Ovary (tissue), 9 donors: ENCODE data around the gene TNK1. TPM values are rescaled to one million over a fixed set of nuclear protein-coding genes. Genes with fewer than 3 reads are reported as not detected.

Source experiments
- DNase-seq, 5 donors: peaks; one replicate each; pipeline ENCODE4 v3.0.0-alpha.2; 2019 to 2020
- H3K27ac ChIP-seq, 2 donors: fragments of 200-600 bp; one replicate each; pipeline versions ENCODE4 v1.5.1 to v1.8.0; 2019 to 2022
- H3K27me3 ChIP-seq: fragments of 200-600 bp; one replicate; pipeline ENCODE4 v1.8.0; 2022
- H3K36me3 ChIP-seq: fragments of 200-600 bp; sonication (generic); one replicate; pipeline ENCODE4 v1.5.1; 2019
- H3K4me1 ChIP-seq: one replicate; pipeline ENCODE4 v1.8.1; 2013; ENCODE audit warnings: mild to moderate bottlenecking, moderate library complexity; ENCODE audit not compliant: insufficient read depth
- H3K4me3 ChIP-seq: fragments of 200-600 bp; sonication (generic); one replicate; pipeline ENCODE4 v1.5.1; 2017
- H3K9me3 ChIP-seq, 2 donors: fragments of 200-600 bp in 1 of 2; sonication (generic) in 1 of 2; one replicate each; pipeline versions ENCODE4 v1.5.1 to v1.8.1; 2013 to 2019; ENCODE audit warnings: mild to moderate bottlenecking in 1 of 2, moderate library complexity in 1 of 2
- EP300 ChIP-seq: sonication (generic); formaldehyde crosslinking; IDR thresholded peaks from one replicate; pipeline ENCODE4 v1.6.1; 2017; ENCODE audit warnings: antibody characterized with exemption
- POLR2A ChIP-seq: fragments of 450-650 bp; IDR thresholded peaks from one replicate; pipeline ENCODE4 v1.6.1; 2017; ENCODE audit warnings: antibody characterized with exemption, mild to moderate bottlenecking, moderate library complexity
- WGBS, 3 donors: extraction: QIAGEN DNeasy Blood & Tissue Kit in 1 of 3; methylation state at CpG; one replicate each; pipeline versions ENCODE4 v1.1.5 to v1.1.7; 2013 to 2017; 5-methylcytosine and 5-hydroxymethylcytosine counted together
- intact Hi-C, 4 donors: fragments of 100-400 bp; cut with DNase I; formaldehyde crosslinking; loops; one replicate each; pipeline versions ENCODE4 v1.11.0 to v1.15.1; 2022 to 2023
- polyA plus RNA-seq, 2 donors: library from polyadenylated mRNA; stranded (reverse); fragments of 200-250 nt in 1 of 2; fragments of 350-450 nt in 1 of 2; fragmentation: Illumina TruSeq in 1 of 2; extraction: RNeasy Lipid Tissue Mini Kit (QIAGEN cat#74804) in 1 of 2; gene quantifications; one replicate each; pipeline ENCODE4 v1.2.3, GENCODE V29; 2013 to 2014
- total RNA-seq, 7 donors: library from RNA; depleted of rRNA in 2 of 7; stranded (reverse); fragments of >200 nt in 2 of 7; fragmentation: NEBNext Ultra II Directional in 3 of 7; extraction: Animal tissue kit (Norgen Biotek cat#: 25700) in 3 of 7; gene quantifications; one replicate each; pipeline versions ENCODE4 v1.1.0 to v1.2.4, GENCODE V29; 2016 to 2023
- TF ChIP-seq, protein P1 (sequence below), 3 donors: fragments of 450-650 bp in 2 of 3; fragments of 200-600 bp in 1 of 3; IDR thresholded peaks; one replicate each; pipeline versions ENCODE4 v1.5.1 to v1.8.0; 2016 to 2022; ENCODE audit warnings: antibody characterized with exemption in 3 of 3, mild to moderate bottlenecking in 1 of 3
- donor health status: DM: no; HTN: no; CAD: no; lungs with moderate emphysema.
- donor health status: DM: no; HTN: no; CAD: no.
- donor health status: Bipolar disorder and iron deficiency.
- donor health status: DM: yes; HTN: yes; CAD: no.
- donor health status: DM: no; HTN: no; CAD: no.
- donor health status: DM: yes; HTN: yes; CAD: no.

Gene TNK1
- total and polyA plus RNA-seq, 9 donors = 0.85 to 8.3 (median 5.7) TPM

DNA sequence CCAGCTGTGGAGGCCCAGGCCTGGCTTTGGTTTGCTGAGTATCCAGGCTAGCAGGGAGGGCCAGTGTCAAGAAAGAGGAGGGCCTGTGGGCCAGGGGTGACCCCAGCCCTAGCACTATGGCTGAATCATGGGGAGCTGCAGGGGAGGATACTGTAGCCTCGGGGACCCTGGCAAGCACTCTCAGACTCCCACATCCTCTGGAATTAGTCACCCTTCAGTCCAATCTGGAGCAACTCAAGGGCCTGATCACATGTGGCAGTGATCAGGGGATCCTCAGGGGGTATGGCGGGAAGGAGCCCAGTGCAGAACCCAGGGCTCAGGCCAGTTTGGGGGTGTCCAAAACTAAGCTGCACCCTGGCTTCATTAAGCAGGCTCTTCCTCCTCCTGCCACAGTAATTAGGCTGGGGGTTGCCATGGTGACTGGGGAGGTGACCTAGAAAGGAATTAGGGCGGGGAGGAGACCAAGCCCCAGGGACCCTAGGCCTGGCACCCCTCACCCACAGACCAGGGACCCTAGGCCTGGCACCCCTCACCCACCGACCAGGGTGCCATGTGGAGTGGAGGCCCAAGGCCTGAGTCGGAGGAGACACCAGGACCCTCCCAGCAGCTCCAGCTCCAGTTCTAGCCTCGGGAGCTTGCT lies 32.6 kb downstream of the TNK1 start:
- WGBS, 3 donors = 67 to 70% (median 69%) methylated on average over 6 of the region's 6 CpGs
- H3K4me3 ChIP-seq = no peak overlapping the region
- H3K4me1 ChIP-seq = no peaks in the 10 kb centered on the region
- no peaks in the 10 kb centered on the region for H3K9me3 ChIP-seq
- H3K36me3 ChIP-seq = no peaks in the 10 kb centered on the region
- intact Hi-C loops = no loop called here
- DNase-seq = no peak
- H3K27ac ChIP-seq = no peak overlapping the region
- no peaks in the 10 kb centered on the region for H3K27me3 ChIP-seq
- no peak for TF ChIP-seq POLR2A
- TF ChIP-seq, protein P1, sequence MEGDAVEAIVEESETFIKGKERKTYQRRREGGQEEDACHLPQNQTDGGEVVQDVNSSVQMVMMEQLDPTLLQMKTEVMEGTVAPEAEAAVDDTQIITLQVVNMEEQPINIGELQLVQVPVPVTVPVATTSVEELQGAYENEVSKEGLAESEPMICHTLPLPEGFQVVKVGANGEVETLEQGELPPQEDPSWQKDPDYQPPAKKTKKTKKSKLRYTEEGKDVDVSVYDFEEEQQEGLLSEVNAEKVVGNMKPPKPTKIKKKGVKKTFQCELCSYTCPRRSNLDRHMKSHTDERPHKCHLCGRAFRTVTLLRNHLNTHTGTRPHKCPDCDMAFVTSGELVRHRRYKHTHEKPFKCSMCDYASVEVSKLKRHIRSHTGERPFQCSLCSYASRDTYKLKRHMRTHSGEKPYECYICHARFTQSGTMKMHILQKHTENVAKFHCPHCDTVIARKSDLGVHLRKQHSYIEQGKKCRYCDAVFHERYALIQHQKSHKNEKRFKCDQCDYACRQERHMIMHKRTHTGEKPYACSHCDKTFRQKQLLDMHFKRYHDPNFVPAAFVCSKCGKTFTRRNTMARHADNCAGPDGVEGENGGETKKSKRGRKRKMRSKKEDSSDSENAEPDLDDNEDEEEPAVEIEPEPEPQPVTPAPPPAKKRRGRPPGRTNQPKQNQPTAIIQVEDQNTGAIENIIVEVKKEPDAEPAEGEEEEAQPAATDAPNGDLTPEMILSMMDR (IDR thresholded peaks at IDR 0.05) = no peak
- TF ChIP-seq EP300 = no peak

DNA sequence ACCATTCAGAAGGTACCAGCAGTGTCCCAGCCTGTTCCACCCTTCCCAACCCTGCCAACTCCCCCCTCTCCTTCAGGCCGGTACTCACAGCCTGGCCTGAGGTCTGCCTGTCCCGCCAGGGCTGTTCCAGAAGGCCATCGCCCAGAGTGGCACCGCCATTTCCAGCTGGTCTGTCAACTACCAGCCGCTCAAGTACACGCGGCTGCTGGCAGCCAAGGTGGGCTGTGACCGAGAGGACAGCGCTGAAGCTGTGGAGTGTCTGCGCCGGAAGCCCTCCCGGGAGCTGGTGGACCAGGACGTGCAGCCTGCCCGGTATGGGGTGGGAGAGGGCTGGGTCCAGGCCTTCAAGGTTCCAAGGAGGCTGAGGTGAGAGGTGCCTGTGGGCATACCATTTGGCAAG lies 33.9 kb downstream of the TNK1 start:
- WGBS, 3 donors = 84 to 85% (median 85%) methylated on average over 14 of the region's 14 CpGs
- H3K4me1 ChIP-seq = no peaks in the 10 kb centered on the region
- no peak for DNase-seq
- TF ChIP-seq, protein P1 (IDR thresholded peaks at IDR 0.05) = no peak
- TF ChIP-seq POLR2A (no peak), EP300 (no peak)
- no peaks in the 10 kb centered on the region for H3K9me3 ChIP-seq
- no peak overlapping the region for H3K4me3 ChIP-seq
- intact Hi-C loops = no loop called here
- no peaks in the 10 kb centered on the region for H3K27me3 ChIP-seq
- H3K27ac ChIP-seq = no peak overlapping the region
- H3K36me3 ChIP-seq = no peaks in the 10 kb centered on the region

DNA sequence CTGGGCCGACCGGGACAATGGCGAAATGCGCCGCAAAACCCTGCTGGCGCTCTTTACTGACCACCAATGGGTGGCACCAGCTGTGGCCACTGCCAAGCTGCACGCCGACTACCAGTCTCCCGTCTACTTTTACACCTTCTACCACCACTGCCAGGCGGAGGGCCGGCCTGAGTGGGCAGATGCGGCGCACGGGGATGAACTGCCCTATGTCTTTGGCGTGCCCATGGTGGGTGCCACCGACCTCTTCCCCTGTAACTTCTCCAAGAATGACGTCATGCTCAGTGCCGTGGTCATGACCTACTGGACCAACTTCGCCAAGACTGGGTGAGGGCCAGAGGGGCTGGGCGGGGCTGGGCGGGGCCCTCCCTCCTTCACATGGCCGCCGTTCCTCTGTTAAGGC lies 34.9 kb downstream of the TNK1 start:
- Histone ChIP-seq H3K4me1 (no peaks in the 10 kb centered on the region), H3K27ac (no peak overlapping the region), H3K4me3 (no peak overlapping the region), H3K27me3 (no peaks in the 10 kb centered on the region), H3K9me3 (no peaks in the 10 kb centered on the region), H3K36me3 (no peaks in the 10 kb centered on the region)
- TF ChIP-seq, protein P1 (IDR thresholded peaks at IDR 0.05) = no peak
- no peak for TF ChIP-seq EP300
- no peak for DNase-seq
- WGBS, 3 donors = 85 to 86% (median 85%) methylated on average over 21 to 23 of the region's 23 CpGs
- intact Hi-C loops = no loop called here

DNA sequence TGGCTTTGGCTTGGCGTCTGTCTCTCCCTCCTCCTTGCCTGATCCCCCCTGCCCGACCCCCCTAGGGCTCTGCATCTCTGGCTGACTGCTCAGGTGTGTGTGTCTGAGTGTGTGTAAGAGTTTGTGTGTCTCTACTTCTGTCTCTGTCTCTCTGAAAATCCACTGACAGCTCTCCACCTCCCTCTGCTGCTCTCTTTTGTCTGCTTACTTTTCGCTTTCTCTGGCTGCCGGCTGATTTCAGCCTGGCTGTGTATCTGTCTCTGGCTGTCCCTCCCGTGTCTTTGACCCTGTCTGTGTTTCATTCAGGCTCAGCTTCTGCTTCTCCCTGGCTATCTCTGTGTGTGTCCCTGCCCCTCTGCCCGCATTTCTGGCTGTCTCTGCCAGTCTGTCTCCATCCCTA lies 35.4 kb downstream of the TNK1 start:
- no peak for DNase-seq
- intact Hi-C loops = no loop called here
- Histone ChIP-seq H3K4me3 (no peak overlapping the region), H3K27me3 (no peaks in the 10 kb centered on the region), H3K4me1 (no peaks in the 10 kb centered on the region), H3K36me3 (no peaks in the 10 kb centered on the region), H3K27ac (no peak overlapping the region), H3K9me3 (no peaks in the 10 kb centered on the region)
- TF ChIP-seq, protein P1 (IDR thresholded peaks at IDR 0.05) = no peak
- TF ChIP-seq POLR2A (no peak), EP300 (no peak)
- 69 to 71% (median 71%) methylated on average over 6 of the region's 6 CpGs for WGBS, 3 donors
